ENCODE data around the gene KLHL35. TPM values are rescaled to one million over a fixed set of nuclear protein-coding genes. Genes with fewer than 3 reads are reported as not detected.

KLHL35 gene
- total and polyA plus RNA-seq, 2 of the 4 experiments (the other 2 are of a cell fraction) = 1.6 to 3.3 TPM

GRCh38 chr11:75473684-75474083 is 40.7 kb upstream of the KLHL35 start:
- Histone ChIP-seq H3K27ac (ENCODE audit: insufficient read depth, low read length) (no peak overlapping the region), H3K4me2 (ENCODE audit: low read depth, low read length) (no peak overlapping the region), H3K36me3 (ENCODE audit: control insufficient read depth, insufficient read depth, low read length) (no peaks in the 10 kb centered on the region), H3K9me3 (ENCODE audit: control insufficient read depth, insufficient read depth, low read length) (no peaks in the 10 kb centered on the region), H3K4me3 (ENCODE audit: insufficient read depth, low read depth, low read length) (no peak overlapping the region), H2BK5ac (ENCODE audit: low read depth, low read length, poor library complexity, severe bottlenecking) (no peak overlapping the region), H3K18ac (ENCODE audit: low read depth, low read length) (no peak overlapping the region), H4K91ac (ENCODE audit: insufficient read depth, low read depth, low read length) (no peak overlapping the region), H3K56ac (ENCODE audit: extremely low read depth, insufficient read depth, low read length) (no peak overlapping the region), H2BK20ac (ENCODE audit: low read depth, low read length) (peak overlapping the region; percentile 31; the same call in 1 of the 2 replicates), H2AK5ac (ENCODE audit: low read depth, low read length) (no peak overlapping the region), H2BK15ac (ENCODE audit: low read depth, low read length) (no peak overlapping the region), H3K4ac (ENCODE audit: low read depth, low read length) (no peak overlapping the region), H4K8ac (ENCODE audit: low read depth in 2 of 2, low read length in 2 of 2) (no peak overlapping the region), H3K9me1 (ENCODE audit: insufficient read depth, low read length) (peaks cover 22% of the 10 kb centered on the region), H4K20me1 (ENCODE audit: insufficient read depth, low read length) (no peaks in the 10 kb centered on the region), H3K4me1 (ENCODE audit: control insufficient read depth, insufficient read depth, low read length) (peaks cover 26% of the 10 kb centered on the region), H3K23ac (ENCODE audit: low read depth, low read length) (peak overlapping the region; percentile 52; the same call in 1 of the 2 replicates), H3K14ac (replicated peaks; ENCODE audit: low read depth, low read length) (no peak overlapping the region; the same call in 1 of the 2 replicates), H3K27me3 (ENCODE audit: control insufficient read depth, insufficient read depth, low read length) (no peaks in the 10 kb centered on the region), H2BK120ac (ENCODE audit: low read depth, low read length) (0 out of 2 replicates have a peak overlapping the region, but pooled peaks have one; percentile 3), H2AK9ac (replicated peaks; ENCODE audit: low read depth, low read length, poor library complexity) (no peak overlapping the region), H3K9ac (ENCODE audit: low read depth, low read length) (no peak overlapping the region), H3K79me1 (ENCODE audit: low read depth in 1 of 2, low read length in 2 of 2) (no peaks in the 10 kb centered on the region; a peak in 1 of 4 replicates), H2AFZ (replicated peaks; ENCODE audit: low read length, poor library complexity) (no peak overlapping the region), H4K5ac (ENCODE audit: low read depth, low read length) (no peak overlapping the region)
- no TSS peak for BruUV-seq (replicated peaks)
- ChIA-PET POLR2A (ENCODE audit: unreplicated experiment) (no interaction called here), CTCF (no interaction called here)
- DNase-seq = no peak
- dilution Hi-C loops (cut with HindIII; ENCODE audit: low sequenced_read_pairs, unreplicated experiment) = no loop called here
- intact Hi-C loops (cut with micrococcal nuclease) = no loop called here
- in situ Hi-C loops (cut with MboI; ENCODE audit: low sequenced_read_pairs) = no loop called here
- TF ChIP-seq CHD1 (IDR thresholded peaks at IDR 0.05; ENCODE audit: low read depth, low read length) = no peak
- no peak for TF ChIP-seq RFX5 (IDR thresholded peaks at IDR 0.05; ENCODE audit: low read depth, low read length)
- TF ChIP-seq SMC3 (IDR thresholded peaks at IDR 0.05; ENCODE audit: low read depth, low read length) = no peak
- TF ChIP-seq BHLHE40 (IDR thresholded peaks at IDR 0.05; ENCODE audit: low read depth, low read length) = no peak
- no peak for TF ChIP-seq POLR2A (IDR thresholded peaks at IDR 0.05; ENCODE audit: low read depth, low read length)
- TF ChIP-seq MXI1 (IDR thresholded peaks at IDR 0.05; ENCODE audit: borderline replicate concordance, low read depth, low read length) = no peak
- TF ChIP-seq USF2 (IDR thresholded peaks at IDR 0.05; ENCODE audit: low read depth, low read length) = no peak
- no peak for TF ChIP-seq RAD21 (IDR thresholded peaks at IDR 0.05; ENCODE audit: low read length)
- TF ChIP-seq CTCF (conservative IDR thresholded peaks at IDR 0.05; ENCODE audit: low read depth, low read length) = no peak
- no peak for TF ChIP-seq MAZ (IDR thresholded peaks at IDR 0.05; ENCODE audit: borderline replicate concordance, low read depth, low read length)
- no peak for TF ChIP-seq RCOR1 (IDR thresholded peaks at IDR 0.05; ENCODE audit: insufficient replicate concordance, low read length)
- TF ChIP-seq NFE2L2 (IDR thresholded peaks at IDR 0.05; ENCODE audit: low read depth, low read length) = no peak
- TF ChIP-seq ELK1 (IDR thresholded peaks at IDR 0.05; ENCODE audit: borderline replicate concordance, low read depth, low read length) = no peak
- TF ChIP-seq FOS (IDR thresholded peaks at IDR 0.05; ENCODE audit: low read depth, low read length) = no peak
- TF ChIP-seq CEBPB (IDR thresholded peaks at IDR 0.05; ENCODE audit: low read depth, low read length) = no peak
- no peak for TF ChIP-seq MAFK (IDR thresholded peaks at IDR 0.05; ENCODE audit: low read depth, low read length)
- no peak for ATAC-seq (ENCODE audit: low read depth)
- 100% methylated on average over 1 of the region's 6 CpGs; no CpG with 5 or more reads in 1 of the 2 experiments for WGBS, 2 experiments (ENCODE audit: extremely low coverage in 2 of 2, insufficient read length in 1 of 2)

All from IMR-90 (cell line).